Fibroblast of mammary gland (primary cell): ENCODE results near the gene MED15.

Experiments used
- DNase-seq: peaks from one replicate; pipeline ENCODE4 v3.0.0-alpha.2; 2010; ENCODE audit warnings: low read depth
- H3K4me3 ChIP-seq: 2 replicates; pipeline ENCODE4 v1.5.1; 2011; ENCODE audit warnings: low read depth, mild to moderate bottlenecking, low read length, moderate library complexity; ENCODE audit not compliant: control insufficient read depth
- TF ChIP-seq, protein P1 (sequence below): conservative IDR thresholded peaks from 2 replicates; pipeline ENCODE4 v1.5.1; 2011; ENCODE audit warnings: low read depth, low read length, inconsistent platforms; ENCODE audit not compliant: control insufficient read depth, insufficient read depth

The MED15 gene

GRCh38 chr22:20573833-20574615 is 66.6 kb downstream of the MED15 start:
- TF ChIP-seq, protein P1, sequence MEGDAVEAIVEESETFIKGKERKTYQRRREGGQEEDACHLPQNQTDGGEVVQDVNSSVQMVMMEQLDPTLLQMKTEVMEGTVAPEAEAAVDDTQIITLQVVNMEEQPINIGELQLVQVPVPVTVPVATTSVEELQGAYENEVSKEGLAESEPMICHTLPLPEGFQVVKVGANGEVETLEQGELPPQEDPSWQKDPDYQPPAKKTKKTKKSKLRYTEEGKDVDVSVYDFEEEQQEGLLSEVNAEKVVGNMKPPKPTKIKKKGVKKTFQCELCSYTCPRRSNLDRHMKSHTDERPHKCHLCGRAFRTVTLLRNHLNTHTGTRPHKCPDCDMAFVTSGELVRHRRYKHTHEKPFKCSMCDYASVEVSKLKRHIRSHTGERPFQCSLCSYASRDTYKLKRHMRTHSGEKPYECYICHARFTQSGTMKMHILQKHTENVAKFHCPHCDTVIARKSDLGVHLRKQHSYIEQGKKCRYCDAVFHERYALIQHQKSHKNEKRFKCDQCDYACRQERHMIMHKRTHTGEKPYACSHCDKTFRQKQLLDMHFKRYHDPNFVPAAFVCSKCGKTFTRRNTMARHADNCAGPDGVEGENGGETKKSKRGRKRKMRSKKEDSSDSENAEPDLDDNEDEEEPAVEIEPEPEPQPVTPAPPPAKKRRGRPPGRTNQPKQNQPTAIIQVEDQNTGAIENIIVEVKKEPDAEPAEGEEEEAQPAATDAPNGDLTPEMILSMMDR = no peak
- DNase-seq = no peak
- H3K4me3 ChIP-seq = no peak overlapping the region

DNA sequence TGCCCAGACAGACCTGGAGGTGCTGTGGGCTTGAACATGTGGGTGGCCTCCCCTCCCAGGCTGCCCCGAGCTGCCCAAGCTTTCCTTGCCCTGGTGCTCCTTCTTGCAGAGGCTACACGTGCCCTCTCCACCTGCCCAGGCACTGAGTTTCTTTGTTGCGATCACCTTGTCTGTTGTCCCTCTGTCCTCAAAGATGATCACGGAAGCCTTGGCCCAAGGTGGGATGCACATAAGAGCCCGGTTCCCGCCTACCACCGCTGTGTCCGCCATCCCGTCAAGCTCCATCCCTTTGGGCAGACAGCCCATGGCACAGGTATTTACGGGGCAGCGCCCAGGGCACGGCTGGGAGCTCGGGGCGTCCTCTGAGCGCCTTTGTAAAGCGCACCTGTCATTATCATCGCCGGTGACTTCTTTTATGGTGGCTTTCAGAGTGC is 67.5 kb downstream of the MED15 start:
- no peak overlapping the region for H3K4me3 ChIP-seq
- DNase-seq = no peak
- TF ChIP-seq, protein P1 = no peak

DNA sequence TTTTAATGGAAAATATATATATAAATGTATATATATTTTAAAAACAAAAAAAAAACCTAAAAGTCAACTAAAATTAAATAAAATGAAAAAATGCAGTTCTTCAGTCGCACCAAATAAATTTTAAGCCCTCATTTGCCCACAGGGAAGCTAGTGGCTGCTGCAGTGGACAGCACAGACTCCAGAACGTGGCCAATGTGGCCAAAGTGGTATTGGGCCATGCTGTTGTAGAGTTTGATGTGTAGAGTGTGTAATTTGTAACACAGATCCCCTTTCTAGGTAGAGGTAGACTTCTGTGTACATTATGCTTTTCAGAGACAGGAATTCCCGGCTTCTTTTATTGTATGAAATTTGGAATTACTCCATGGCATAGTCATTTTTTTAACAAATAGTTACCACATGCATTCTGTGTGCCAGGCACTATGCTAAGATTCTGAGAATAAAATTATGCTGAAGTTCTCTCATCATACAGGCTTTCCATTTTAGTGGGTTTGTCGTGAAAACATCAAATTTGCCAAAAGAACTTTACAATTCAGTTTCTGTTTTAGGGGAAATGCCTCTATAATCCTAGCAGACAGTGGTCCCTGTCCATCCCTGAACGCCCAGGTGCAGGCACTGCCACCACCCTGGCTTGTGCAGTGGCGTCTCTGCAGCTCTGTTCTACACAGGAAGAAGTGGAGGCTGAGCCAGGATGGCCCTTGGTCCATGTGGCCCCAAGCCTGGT is 68.5 kb downstream of the MED15 start:
- no peak overlapping the region for H3K4me3 ChIP-seq
- DNase-seq = no peak
- TF ChIP-seq, protein P1 = no peak

- DNase-seq = no peak
- no peak overlapping the region for H3K4me3 ChIP-seq
- TF ChIP-seq, protein P1 = no peak
Observed at GRCh38 chr22:20576445-20576816, 69.0 kb downstream of the MED15 start.

GRCh38 chr22:20577045-20577444 is 69.6 kb downstream of the MED15 start:
- TF ChIP-seq, protein P1 = no peak
- no peak for DNase-seq
- H3K4me3 ChIP-seq = no peak overlapping the region

DNA sequence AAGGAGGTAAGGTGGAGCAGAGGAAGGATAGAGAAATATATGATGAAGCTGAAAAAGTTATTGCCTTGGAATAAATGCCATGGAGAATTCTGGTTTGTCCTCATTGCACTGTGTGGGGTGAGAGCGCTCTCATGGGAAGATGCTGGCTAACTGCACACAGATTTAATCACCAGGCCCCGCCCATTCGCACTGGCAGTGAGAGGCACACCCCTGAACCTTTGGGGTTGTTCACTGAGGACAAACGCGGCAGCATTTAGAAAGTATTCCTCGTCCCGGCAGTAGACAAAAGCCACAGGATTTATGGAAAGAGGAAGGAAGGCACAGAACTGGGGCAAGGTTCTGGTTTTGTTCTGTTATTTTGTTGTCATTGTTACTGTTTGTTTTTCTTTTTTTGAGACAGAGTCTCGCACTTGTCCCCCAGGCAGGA is 70.2 kb downstream of the MED15 start:
- peak; percentile 31 for DNase-seq
- H3K4me3 ChIP-seq = no peak overlapping the region
- TF ChIP-seq, protein P1 = no peak

- TF ChIP-seq, protein P1 = no peak
Observed at GRCh38 chr22:20578192-20578591, 70.8 kb downstream of the MED15 start.

More at GRCh38 chr22:20578192-20578591, 70.8 kb downstream of the MED15 start:
- no peak overlapping the region for H3K4me3 ChIP-seq
- no peak for DNase-seq
